NCI-H226 (cell line): ENCODE measurements around the gene SLC28A3.

Experiments
- DNase-seq: peaks from one replicate; pipeline ENCODE4 v3.0.0-alpha.2; 2015

Gene SLC28A3

DNA sequence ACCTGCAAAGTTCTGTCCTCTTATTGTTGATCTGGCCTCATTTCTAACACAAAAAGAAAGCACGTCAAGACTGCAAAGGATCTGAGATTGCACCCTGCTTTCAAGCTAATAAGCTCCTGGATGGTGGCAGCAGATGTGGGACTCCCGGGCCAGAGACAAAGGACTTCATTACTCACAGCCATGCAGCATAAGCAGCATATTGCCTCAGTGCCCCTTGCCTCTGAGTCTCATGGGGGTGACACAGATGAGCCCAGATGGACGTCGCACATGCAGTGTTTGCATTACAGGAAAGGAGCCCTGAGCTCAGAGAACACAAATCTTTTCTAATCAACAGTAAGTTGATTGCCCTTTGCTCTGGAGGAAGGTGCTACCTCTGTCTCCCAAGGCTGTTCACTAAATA is 105.0 kb downstream of the SLC28A3 start:
- DNase-seq, result no peak

DNA sequence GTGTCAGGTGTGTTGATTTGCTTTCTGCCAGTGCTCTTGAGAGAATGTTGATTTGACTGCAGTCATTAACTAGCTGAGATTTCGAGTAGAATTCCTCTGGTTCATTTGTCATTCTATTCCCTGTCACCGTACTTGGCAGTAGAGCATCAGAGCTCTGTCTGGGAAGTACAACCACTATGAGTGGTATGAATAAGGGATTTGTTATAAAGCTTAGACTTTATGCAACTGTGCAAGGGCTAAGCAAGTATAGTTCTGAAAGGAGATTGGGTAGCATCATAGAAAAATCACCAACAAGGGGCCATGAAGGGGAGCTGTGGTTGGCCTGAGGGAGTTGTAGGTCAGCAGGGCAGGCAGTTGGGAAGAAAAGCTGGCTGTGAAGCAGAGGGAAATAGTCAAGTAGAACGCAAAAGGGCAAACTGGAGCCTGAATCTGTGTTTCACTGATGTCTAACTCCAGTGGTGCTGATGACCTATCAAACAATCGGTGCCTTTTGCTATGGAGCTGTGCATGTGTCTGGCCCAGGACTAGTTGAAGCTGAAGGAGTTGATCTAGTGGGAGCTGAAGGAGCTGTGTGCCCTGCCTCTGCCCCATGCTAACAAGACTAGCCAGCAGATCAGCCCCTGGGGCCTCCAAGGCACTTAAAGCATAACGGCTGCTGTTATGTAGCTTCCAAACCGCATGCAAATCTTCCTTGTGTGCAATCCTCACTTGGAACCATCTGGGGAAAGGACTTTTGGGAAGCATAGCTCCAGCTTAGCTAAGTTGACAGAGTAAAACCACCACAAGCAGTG is 110.0 kb downstream of the SLC28A3 start:
- DNase-seq, result no peak

GRCh38 chr9:84229191-84229590 is 111.4 kb downstream of the SLC28A3 start:
- DNase-seq, result no peak

- DNase-seq, result no peak
Measured at GRCh38 chr9:84228130-84228720, 112.3 kb downstream of the SLC28A3 start.

- no peak for DNase-seq
Measured at GRCh38 chr9:84226126-84226525, 114.4 kb downstream of the SLC28A3 start.
